ENCODE results near the gene CEMIP. TPM values are rescaled to one million over a fixed set of nuclear protein-coding genes. Genes with fewer than 3 reads are reported as not detected.

Gene CEMIP
- total and polyA plus RNA-seq, 10 of the 15 experiments (the other 5 are each of a cell fraction or from before 2014, with no cell fraction given): 0.01 to 0.44 (median 0.16) TPM; not detected in 6

DNA sequence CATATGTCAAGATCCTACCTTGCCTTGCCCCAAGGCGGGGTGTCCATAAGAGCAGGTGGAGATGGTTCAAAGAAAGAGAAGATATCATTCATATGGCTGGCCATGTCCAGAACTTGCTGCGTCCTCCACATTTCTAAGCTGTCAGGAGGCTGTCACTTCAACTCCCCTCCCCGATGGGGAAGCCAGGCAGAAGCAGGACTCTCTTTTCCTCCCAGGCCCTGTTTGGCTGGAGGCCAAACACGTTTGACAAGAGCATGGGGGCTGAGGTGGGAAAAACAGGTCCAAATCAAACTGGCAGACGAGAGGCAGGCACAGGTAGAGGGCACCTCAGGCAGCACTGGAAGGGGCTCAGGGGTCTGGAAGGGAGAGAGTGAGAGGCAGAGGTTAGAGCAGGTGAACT is 172.8 kb downstream of the CEMIP start (continued):
- TF ChIP-seq, protein P1, sequence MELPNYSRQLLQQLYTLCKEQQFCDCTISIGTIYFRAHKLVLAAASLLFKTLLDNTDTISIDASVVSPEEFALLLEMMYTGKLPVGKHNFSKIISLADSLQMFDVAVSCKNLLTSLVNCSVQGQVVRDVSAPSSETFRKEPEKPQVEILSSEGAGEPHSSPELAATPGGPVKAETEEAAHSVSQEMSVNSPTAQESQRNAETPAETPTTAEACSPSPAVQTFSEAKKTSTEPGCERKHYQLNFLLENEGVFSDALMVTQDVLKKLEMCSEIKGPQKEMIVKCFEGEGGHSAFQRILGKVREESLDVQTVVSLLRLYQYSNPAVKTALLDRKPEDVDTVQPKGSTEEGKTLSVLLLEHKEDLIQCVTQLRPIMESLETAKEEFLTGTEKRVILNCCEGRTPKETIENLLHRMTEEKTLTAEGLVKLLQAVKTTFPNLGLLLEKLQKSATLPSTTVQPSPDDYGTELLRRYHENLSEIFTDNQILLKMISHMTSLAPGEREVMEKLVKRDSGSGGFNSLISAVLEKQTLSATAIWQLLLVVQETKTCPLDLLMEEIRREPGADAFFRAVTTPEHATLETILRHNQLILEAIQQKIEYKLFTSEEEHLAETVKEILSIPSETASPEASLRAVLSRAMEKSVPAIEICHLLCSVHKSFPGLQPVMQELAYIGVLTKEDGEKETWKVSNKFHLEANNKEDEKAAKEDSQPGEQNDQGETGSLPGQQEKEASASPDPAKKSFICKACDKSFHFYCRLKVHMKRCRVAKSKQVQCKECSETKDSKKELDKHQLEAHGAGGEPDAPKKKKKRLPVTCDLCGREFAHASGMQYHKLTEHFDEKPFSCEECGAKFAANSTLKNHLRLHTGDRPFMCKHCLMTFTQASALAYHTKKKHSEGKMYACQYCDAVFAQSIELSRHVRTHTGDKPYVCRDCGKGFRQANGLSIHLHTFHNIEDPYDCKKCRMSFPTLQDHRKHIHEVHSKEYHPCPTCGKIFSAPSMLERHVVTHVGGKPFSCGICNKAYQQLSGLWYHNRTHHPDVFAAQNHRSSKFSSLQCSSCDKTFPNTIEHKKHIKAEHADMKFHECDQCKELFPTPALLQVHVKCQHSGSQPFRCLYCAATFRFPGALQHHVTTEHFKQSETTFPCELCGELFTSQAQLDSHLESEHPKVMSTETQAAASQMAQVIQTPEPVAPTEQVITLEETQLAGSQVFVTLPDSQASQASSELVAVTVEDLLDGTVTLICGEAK (IDR thresholded peaks at IDR 0.05; ENCODE audit: borderline replicate concordance): no peak
- TF ChIP-seq, protein P2, sequence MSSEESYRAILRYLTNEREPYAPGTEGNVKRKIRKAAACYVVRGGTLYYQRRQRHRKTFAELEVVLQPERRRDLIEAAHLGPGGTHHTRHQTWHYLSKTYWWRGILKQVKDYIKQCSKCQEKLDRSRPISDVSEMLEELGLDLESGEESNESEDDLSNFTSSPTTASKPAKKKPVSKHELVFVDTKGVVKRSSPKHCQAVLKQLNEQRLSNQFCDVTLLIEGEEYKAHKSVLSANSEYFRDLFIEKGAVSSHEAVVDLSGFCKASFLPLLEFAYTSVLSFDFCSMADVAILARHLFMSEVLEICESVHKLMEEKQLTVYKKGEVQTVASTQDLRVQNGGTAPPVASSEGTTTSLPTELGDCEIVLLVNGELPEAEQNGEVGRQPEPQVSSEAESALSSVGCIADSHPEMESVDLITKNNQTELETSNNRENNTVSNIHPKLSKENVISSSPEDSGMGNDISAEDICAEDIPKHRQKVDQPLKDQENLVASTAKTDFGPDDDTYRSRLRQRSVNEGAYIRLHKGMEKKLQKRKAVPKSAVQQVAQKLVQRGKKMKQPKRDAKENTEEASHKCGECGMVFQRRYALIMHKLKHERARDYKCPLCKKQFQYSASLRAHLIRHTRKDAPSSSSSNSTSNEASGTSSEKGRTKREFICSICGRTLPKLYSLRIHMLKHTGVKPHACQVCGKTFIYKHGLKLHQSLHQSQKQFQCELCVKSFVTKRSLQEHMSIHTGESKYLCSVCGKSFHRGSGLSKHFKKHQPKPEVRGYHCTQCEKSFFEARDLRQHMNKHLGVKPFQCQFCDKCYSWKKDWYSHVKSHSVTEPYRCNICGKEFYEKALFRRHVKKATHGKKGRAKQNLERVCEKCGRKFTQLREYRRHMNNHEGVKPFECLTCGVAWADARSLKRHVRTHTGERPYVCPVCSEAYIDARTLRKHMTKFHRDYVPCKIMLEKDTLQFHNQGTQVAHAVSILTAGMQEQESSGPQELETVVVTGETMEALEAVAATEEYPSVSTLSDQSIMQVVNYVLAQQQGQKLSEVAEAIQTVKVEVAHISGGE (CRISPR knock-in tag; IDR thresholded peaks at IDR 0.05): no peak
- TF ChIP-seq, protein P3, sequence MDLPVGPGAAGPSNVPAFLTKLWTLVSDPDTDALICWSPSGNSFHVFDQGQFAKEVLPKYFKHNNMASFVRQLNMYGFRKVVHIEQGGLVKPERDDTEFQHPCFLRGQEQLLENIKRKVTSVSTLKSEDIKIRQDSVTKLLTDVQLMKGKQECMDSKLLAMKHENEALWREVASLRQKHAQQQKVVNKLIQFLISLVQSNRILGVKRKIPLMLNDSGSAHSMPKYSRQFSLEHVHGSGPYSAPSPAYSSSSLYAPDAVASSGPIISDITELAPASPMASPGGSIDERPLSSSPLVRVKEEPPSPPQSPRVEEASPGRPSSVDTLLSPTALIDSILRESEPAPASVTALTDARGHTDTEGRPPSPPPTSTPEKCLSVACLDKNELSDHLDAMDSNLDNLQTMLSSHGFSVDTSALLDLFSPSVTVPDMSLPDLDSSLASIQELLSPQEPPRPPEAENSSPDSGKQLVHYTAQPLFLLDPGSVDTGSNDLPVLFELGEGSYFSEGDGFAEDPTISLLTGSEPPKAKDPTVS (IDR thresholded peaks at IDR 0.05; ENCODE audit: low read depth, low read length): no peak

Data from GM12878 (cell line).